Measurements from ENCODE around the gene ZFHX3.
"Not testable (repeated sequence)": the region's sequence is repeated elsewhere in the genome, so short reads cannot be mapped to it uniquely, and the experiment has no call there.

ZFHX3 gene

DNA sequence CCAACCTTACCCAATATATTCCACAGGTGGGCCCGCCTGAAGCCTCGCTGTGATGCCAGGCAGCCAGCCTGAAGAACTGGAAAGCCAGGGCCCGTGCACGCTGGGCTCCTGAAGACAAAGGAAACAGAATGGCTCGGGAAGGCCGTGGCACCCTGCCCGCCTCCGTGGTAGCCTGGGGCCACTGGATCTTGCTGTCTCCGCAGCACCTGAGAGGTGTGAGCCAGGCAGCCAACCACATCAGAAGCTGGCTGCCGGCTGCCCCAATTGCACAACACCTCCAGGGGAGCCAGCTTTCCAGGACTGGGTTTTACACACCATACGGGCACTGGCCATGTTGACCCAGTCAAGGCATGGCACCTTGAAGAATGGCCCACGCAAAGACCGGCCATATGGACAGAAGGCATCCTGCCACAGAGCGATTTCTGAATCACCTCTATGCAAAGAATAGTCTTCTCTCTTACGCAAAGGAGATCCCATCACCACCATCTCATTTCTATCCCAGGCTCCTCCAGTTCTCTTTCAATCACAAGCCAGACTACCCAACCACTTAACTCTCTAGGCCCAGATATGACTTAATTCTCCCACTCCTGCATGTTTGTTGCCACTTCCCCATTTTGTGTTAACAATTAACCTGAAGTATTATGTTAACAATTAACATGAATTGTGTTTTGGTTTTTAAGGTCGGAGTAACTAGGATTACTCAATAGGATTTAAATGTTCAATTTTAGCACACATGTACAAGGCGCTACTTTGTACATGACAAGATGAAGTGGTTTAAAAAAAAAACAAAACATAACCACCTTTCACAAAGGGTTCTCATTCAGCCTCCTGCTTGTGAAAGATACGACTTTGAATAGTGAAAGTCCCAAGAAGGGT is 32.1 kb downstream of the ZFHX3 start:
- no peaks in the 10 kb centered on the region for H3K36me3 ChIP-seq
- H3K4me1 ChIP-seq = peaks cover 6 to 71% (median 10%) of the 10 kb centered on the region in 10 experiments; a peak in 15 of 20 replicates
- peaks cover 0 to 100% (median 0%) of the 10 kb centered on the region in 11 experiments; a peak in 6 of 22 replicates for H4K20me1 ChIP-seq
- TF ChIP-seq Cebpa-rat (IDR thresholded peaks at IDR 0.05) = no peak
- H3K27me3 ChIP-seq = no peaks in the 10 kb centered on the region
- peak overlapping the region in 2 of 11 experiments; percentile 13 to 30; a peak in 3 of 22 replicates for H3K9ac ChIP-seq
- peak overlapping the region in 4 of 11 experiments; percentile 5 to 34 (median 20); a peak in 3 of 22 replicates for H3K27ac ChIP-seq
- H3K9me3 ChIP-seq (replicated peaks in 1 of 11) = peaks cover 0 to 13% (median 0%) of the 10 kb centered on the region in 11 experiments; a peak in 4 of 22 replicates
- H3K4me3 ChIP-seq = no peak overlapping the region
- peak overlapping the region; percentile 21 to 83 (median 45); a peak in 15 of 22 replicates for H3K4me2 ChIP-seq

DNA sequence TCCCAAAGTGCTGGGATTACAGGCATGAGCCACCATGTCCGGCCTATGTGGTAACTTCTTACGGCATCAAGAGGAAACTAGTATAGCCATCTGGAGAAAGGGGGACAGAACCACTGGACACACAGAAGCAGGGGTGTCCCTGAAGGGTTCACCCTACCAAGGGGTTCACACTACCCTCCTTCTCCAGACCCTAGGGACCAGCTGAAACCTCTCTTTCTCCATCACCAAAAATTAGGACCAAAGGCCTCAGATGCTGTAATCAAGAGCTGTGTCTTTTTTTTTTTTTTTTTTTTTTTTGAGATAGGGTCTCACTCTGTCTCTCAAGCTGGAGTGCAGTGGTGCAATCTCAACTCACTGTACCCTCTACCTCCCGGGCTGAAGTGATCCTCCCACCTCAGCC is 33.2 kb downstream of the ZFHX3 start:
- no peak overlapping the region for H3K4me2 ChIP-seq
- no peak for TF ChIP-seq Cebpa-rat (IDR thresholded peaks at IDR 0.05)

DNA sequence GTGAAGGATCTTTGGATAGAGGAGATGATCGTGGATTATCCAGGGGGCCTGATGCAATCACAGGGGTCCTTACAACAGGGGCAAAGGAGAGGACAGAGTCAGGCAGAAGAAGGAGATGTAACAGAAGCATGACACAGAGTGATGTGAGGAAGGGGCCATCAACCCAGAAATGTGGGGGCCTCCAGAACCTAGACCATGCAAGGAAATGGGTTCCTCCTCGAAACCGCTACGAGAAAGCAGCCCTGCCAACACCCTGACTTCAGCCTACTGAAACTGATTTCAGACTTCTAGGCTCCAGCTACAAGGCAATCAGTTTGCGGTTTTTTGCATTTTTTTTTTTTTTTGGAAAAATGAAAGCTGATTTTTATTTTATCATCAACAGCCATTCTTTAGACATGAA is 34.0 kb downstream of the ZFHX3 start:
- no peaks in the 10 kb centered on the region for H3K27me3 ChIP-seq
- H3K4me3 ChIP-seq = no peak overlapping the region
- no peak overlapping the region for H3K27ac ChIP-seq
- H3K4me2 ChIP-seq = no peak overlapping the region
- peaks cover 0 to 100% (median 0%) of the 10 kb centered on the region in 11 experiments; a peak in 7 of 22 replicates for H4K20me1 ChIP-seq
- TF ChIP-seq Cebpa-rat (IDR thresholded peaks at IDR 0.05) = no peak
- H3K36me3 ChIP-seq = no peaks in the 10 kb centered on the region
- no peak overlapping the region for H3K9ac ChIP-seq
- H3K9me3 ChIP-seq (replicated peaks in 1 of 11) = peaks cover 0 to 13% (median 0%) of the 10 kb centered on the region in 11 experiments; a peak in 4 of 22 replicates
- H3K4me1 ChIP-seq = peaks cover 9 to 73% (median 22%) of the 10 kb centered on the region in 10 experiments; a peak in 18 of 20 replicates

More for the DNA sequence above, 33.2 kb downstream of the ZFHX3 start:
- H4K20me1 ChIP-seq = peaks cover 0 to 100% (median 0%) of the 10 kb centered on the region in 11 experiments; a peak in 7 of 22 replicates
- no peaks in the 10 kb centered on the region for H3K36me3 ChIP-seq
- H3K9me3 ChIP-seq (replicated peaks in 1 of 11) = peaks cover 0 to 13% (median 0%) of the 10 kb centered on the region in 11 experiments; a peak in 4 of 22 replicates
- no peaks in the 10 kb centered on the region for H3K27me3 ChIP-seq
- no peak overlapping the region for H3K4me3 ChIP-seq
- no peak overlapping the region for H3K9ac ChIP-seq
- H3K4me1 ChIP-seq = peaks cover 9 to 71% (median 20%) of the 10 kb centered on the region in 10 experiments; a peak in 18 of 20 replicates
- H3K27ac ChIP-seq = no peak overlapping the region

DNA sequence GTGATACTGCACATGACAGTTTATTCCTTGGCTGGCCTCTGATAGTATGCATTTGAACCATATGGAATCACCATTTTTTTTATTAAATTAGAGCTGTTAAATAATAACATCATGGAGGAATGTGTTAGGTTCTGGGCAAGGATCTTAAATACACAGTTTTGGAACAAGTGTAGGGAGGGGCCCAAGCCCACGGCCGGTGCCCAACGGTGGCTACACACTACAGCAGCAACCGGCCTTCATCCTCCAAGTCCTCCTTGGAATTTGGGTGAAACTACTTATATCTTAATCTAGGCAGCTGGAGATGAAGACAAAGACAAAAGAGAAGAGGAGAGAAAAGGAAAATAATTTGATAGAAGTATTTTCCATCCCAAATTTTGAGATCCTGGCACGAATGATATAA is 35.6 kb downstream of the ZFHX3 start:
- H3K9me3 ChIP-seq (replicated peaks in 1 of 11) = peaks cover 0 to 13% (median 0%) of the 10 kb centered on the region in 11 experiments; a peak in 4 of 22 replicates
- no peak overlapping the region for H3K27ac ChIP-seq
- H3K4me2 ChIP-seq = peak overlapping the region in 2 of 11 experiments; percentile 30 to 38; a peak in 3 of 22 replicates
- H3K27me3 ChIP-seq = no peaks in the 10 kb centered on the region
- H3K4me1 ChIP-seq = peaks cover 9 to 66% (median 22%) of the 10 kb centered on the region in 10 experiments; a peak in 18 of 20 replicates
- no peak overlapping the region for H3K4me3 ChIP-seq
- no peak for TF ChIP-seq Cebpa-rat (IDR thresholded peaks at IDR 0.05)
- H3K9ac ChIP-seq = no peak overlapping the region
- H4K20me1 ChIP-seq = peaks cover 0 to 100% (median 0%) of the 10 kb centered on the region in 11 experiments; a peak in 7 of 22 replicates
- H3K36me3 ChIP-seq = no peaks in the 10 kb centered on the region

DNA sequence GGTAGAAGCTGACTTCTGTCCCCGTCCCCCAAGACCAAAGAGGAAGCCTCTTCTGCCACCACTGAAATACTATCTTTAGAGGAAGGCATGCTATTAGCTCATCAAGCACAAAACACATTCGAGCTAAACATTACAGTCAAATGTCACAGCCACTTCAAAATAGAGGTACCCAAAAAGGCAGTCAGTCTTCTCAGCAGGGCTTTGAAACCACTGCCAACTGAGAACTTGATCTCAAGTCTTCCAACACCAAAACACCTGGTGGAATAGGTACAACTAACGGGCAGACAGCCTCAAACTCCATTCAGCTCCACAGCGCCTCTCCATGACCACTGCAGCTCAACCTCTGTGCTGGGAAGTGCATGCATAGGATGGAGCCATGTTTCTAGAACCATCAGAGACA is 36.0 kb downstream of the ZFHX3 start:
- H4K20me1 ChIP-seq = peaks cover 0 to 100% (median 0%) of the 10 kb centered on the region in 11 experiments; a peak in 7 of 22 replicates
- H3K36me3 ChIP-seq = no peaks in the 10 kb centered on the region
- TF ChIP-seq Cebpa-rat (IDR thresholded peaks at IDR 0.05) = no peak
- no peak overlapping the region for H3K9ac ChIP-seq
- peaks cover 0 to 13% (median 0%) of the 10 kb centered on the region in 11 experiments; a peak in 4 of 22 replicates for H3K9me3 ChIP-seq (replicated peaks in 1 of 11)
- H3K4me3 ChIP-seq = no peak overlapping the region
- no peaks in the 10 kb centered on the region for H3K27me3 ChIP-seq
- H3K27ac ChIP-seq = no peak overlapping the region
- H3K4me2 ChIP-seq = peak overlapping the region in 2 of 11 experiments; percentile 30 to 38; a peak in 3 of 22 replicates
- peaks cover 8 to 62% (median 20%) of the 10 kb centered on the region in 10 experiments; a peak in 18 of 20 replicates for H3K4me1 ChIP-seq

DNA sequence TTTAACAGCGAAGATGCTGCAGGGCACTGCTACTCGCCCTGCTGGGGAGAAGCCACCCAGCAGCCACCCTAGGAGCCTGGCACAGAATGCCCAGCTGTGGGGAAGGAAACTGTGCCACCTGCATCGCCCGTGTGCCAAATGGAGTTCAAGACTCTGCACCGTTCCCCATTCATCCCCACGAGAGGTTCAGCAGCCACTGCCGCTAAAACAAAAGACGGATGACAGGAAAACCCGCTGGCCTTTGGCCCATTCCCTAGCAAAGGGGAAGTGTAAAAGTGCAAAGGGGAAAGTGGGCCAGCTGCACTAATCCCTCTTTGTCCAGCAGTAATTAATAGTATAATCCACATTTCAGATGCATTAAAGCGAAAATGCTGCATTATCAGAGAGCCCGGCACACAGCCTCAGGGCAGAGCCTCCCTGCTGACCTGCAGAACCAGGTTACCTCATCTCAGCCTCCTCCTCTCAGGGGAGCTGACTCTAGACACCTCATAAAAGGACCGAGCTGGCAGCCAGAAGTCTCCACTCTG is 37.7 kb downstream of the ZFHX3 start:
- Histone ChIP-seq H3K36me3 (no peaks in the 10 kb centered on the region), H3K4me2 (peak overlapping the region; percentile 2 to 76 (median 53); a peak in 20 of 22 replicates), H3K9ac (no peak overlapping the region), H3K9me3 (replicated peaks in 1 of 11) (peaks cover 0 to 8% (median 0%) of the 10 kb centered on the region in 11 experiments; a peak in 4 of 22 replicates), H4K20me1 (peaks cover 0 to 100% (median 0%) of the 10 kb centered on the region in 11 experiments; a peak in 7 of 22 replicates), H3K27ac (no peak overlapping the region), H3K27me3 (no peaks in the 10 kb centered on the region), H3K4me1 (peaks cover 0 to 50% (median 12%) of the 10 kb centered on the region in 10 experiments; a peak in 18 of 20 replicates), H3K4me3 (no peak overlapping the region)
- no peak for TF ChIP-seq Cebpa-rat (IDR thresholded peaks at IDR 0.05)

DNA sequence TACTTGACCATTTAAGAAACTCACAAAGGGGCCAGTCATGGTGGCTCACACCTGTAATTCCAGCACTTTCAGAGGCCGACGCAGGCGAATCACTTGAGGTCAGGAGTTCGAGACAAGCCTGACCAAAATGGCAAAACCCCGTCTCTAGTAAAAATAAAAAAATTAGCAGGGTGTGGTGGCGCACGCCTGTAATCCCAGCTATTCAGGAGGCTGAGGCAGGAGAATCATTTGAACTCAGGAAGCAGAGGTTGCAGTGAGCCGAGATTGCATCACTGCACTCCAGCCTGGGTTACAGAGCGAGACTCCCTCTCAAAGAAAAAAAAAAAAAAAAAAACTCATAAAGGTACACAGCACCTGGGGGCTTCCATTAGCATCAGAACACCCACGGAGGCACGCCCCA is 38.2 kb downstream of the ZFHX3 start:
- H4K20me1 ChIP-seq = peaks cover 0 to 100% (median 0%) of the 10 kb centered on the region in 11 experiments; a peak in 7 of 22 replicates
- not testable (repeated sequence) for H3K27ac ChIP-seq; H3K9ac ChIP-seq; H3K36me3 ChIP-seq; H3K9me3 ChIP-seq (replicated peaks in 1 of 11); H3K4me3 ChIP-seq; H3K27me3 ChIP-seq
- peaks cover 0 to 45% (median 12%) of the 10 kb centered on the region in 10 experiments; a peak in 18 of 20 replicates for H3K4me1 ChIP-seq
- peak overlapping the region; percentile 2 to 76 (median 53); a peak in 20 of 22 replicates for H3K4me2 ChIP-seq

DNA sequence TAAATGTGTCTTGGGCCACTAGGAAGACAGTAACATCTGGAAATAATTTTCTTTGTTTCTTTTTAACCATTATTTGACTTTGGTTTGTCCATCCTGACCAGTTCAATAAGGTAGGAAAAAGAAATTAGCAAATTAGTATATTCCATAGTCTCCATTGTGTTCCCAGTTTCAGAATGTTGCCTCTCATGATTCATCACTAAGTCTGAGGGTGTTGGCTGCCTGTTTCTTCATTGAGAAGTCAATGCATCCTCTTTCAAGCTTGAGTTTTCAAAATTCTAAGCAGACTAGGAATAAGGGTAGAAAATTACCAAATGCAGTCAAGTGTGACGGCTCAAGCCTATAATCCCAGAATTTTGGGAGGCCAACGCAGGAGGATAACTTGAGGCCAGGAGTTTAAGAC is 41.9 kb downstream of the ZFHX3 start:
- no peak overlapping the region for H3K4me2 ChIP-seq
- H3K27me3 ChIP-seq = no peaks in the 10 kb centered on the region
- H3K36me3 ChIP-seq = peaks cover 0 to 12% (median 0%) of the 10 kb centered on the region in 11 experiments; a peak in 4 of 22 replicates
- no peak overlapping the region for H3K27ac ChIP-seq
- H4K20me1 ChIP-seq = peaks cover 0 to 97% (median 0%) of the 10 kb centered on the region in 11 experiments; a peak in 7 of 22 replicates
- no peak for TF ChIP-seq Cebpa-rat (IDR thresholded peaks at IDR 0.05)
- no peak overlapping the region for H3K9ac ChIP-seq
- H3K9me3 ChIP-seq (replicated peaks in 1 of 11) = peaks cover 4 to 14% (median 8%) of the 10 kb centered on the region in 11 experiments; a peak in 21 of 22 replicates
- no peak overlapping the region for H3K4me3 ChIP-seq
- peaks cover 0 to 23% (median 12%) of the 10 kb centered on the region in 10 experiments; a peak in 18 of 20 replicates for H3K4me1 ChIP-seq

All from BLaER1 treated with 17β-estradiol and CSF1 and Interleukin-3, amounts not matched to agents 10 nM and 100 nM (cell line).